ENCODE data around the gene ADAMTS17.

Gene ADAMTS17

DNA sequence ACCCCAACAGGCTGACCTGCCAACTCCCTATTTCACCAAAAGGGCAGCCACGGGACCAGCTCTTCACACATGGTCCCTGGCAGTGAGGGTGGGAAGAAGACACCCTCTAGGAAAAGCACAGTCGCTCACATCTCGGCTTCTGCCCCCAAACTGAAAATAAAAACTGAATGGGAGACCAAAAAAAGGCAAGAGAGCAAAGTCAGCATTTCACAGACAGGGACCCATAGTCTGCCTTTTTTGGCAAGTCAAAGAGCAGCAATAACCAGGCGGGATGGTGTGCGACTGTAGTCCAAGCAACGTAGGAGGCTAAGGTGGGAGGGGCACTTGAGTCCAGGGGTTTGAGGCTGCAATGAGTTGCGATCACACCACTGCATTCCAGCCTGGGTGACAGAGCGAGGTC is 154.1 kb downstream of the ADAMTS17 start:
- no peak overlapping the region for H2AFZ ChIP-seq (ENCODE audit: low read depth, low read length)
- H3K9me3 ChIP-seq (ENCODE audit: insufficient read depth, low read length, severe bottlenecking), result no peaks in the 10 kb centered on the region
- no peak overlapping the region for H3K9ac ChIP-seq (ENCODE audit: low read depth, low read length)
- TF ChIP-seq, protein P1, sequence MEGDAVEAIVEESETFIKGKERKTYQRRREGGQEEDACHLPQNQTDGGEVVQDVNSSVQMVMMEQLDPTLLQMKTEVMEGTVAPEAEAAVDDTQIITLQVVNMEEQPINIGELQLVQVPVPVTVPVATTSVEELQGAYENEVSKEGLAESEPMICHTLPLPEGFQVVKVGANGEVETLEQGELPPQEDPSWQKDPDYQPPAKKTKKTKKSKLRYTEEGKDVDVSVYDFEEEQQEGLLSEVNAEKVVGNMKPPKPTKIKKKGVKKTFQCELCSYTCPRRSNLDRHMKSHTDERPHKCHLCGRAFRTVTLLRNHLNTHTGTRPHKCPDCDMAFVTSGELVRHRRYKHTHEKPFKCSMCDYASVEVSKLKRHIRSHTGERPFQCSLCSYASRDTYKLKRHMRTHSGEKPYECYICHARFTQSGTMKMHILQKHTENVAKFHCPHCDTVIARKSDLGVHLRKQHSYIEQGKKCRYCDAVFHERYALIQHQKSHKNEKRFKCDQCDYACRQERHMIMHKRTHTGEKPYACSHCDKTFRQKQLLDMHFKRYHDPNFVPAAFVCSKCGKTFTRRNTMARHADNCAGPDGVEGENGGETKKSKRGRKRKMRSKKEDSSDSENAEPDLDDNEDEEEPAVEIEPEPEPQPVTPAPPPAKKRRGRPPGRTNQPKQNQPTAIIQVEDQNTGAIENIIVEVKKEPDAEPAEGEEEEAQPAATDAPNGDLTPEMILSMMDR (IDR thresholded peaks at IDR 0.05; ENCODE audit: borderline replicate concordance, extremely low read depth, low read length, poor library complexity, severe bottlenecking), result no peak
- TF ChIP-seq EZH2 (IDR thresholded peaks at IDR 0.05; ENCODE audit: borderline replicate concordance, low read depth, low read length, severe bottlenecking), result no peak
- H4K20me1 ChIP-seq (ENCODE audit: insufficient read depth, low read length), result peaks cover 3% of the 10 kb centered on the region; the same call in 1 of the 2 replicates
- no peak overlapping the region for H3K4me2 ChIP-seq (ENCODE audit: insufficient read depth, low read length)
- H3K36me3 ChIP-seq (ENCODE audit: insufficient read depth, low read length), result peaks cover 89% of the 10 kb centered on the region
- no peak for DNase-seq
- no peak overlapping the region for H3K4me3 ChIP-seq (ENCODE audit: low read depth in 1 of 2, low read length in 2 of 2)
- H3K27ac ChIP-seq (ENCODE audit: low read length), result no peak overlapping the region
- no peaks in the 10 kb centered on the region for H3K27me3 ChIP-seq (ENCODE audit: insufficient read depth, low read length, poor library complexity)
- no peaks in the 10 kb centered on the region for H3K4me1 ChIP-seq (ENCODE audit: insufficient read depth, low read length)
- H3K79me2 ChIP-seq (ENCODE audit: insufficient read depth, low read length), result peaks cover 2% of the 10 kb centered on the region; the same call in 1 of the 2 replicates
- no peak for ATAC-seq (ENCODE audit: insufficient read depth, low read depth)

DNA sequence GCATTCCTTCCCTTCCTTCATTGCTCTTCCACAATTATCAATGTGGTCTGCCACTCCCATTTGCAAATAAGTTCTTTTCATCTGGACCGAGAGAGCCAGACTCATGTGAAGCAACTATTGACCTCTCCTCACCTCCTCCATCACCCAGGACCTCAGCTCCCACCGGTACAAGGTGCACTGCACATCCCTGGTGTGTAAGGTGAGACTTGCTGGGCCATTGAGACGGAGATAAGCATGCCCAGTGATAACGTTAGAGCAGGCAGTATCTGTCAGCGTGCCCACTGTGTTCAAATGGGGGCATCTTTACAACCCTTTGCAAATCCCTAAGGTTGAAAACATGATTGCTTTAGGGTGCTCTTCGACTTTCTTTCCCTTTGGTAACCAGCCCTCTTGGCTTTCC is 154.8 kb downstream of the ADAMTS17 start:
- no peak overlapping the region for H3K9ac ChIP-seq (ENCODE audit: low read depth, low read length)
- ATAC-seq (ENCODE audit: insufficient read depth, low read depth) (no peak), DNase-seq (no peak)
- peaks cover 88% of the 10 kb centered on the region for H3K36me3 ChIP-seq (ENCODE audit: insufficient read depth, low read length)
- H4K20me1 ChIP-seq (ENCODE audit: insufficient read depth, low read length), result peaks cover 3% of the 10 kb centered on the region; the same call in 1 of the 2 replicates
- H2AFZ ChIP-seq (ENCODE audit: low read depth, low read length), result no peak overlapping the region
- TF ChIP-seq, protein P1 (IDR thresholded peaks at IDR 0.05; ENCODE audit: borderline replicate concordance, extremely low read depth, low read length, poor library complexity, severe bottlenecking), result no peak
- no peak for TF ChIP-seq EZH2 (IDR thresholded peaks at IDR 0.05; ENCODE audit: borderline replicate concordance, low read depth, low read length, severe bottlenecking)
- peaks cover 2% of the 10 kb centered on the region; the same call in 1 of the 2 replicates for H3K79me2 ChIP-seq (ENCODE audit: insufficient read depth, low read length)
- peaks cover 5% of the 10 kb centered on the region for H3K9me3 ChIP-seq (ENCODE audit: insufficient read depth, low read length, severe bottlenecking)
- H3K4me2 ChIP-seq (ENCODE audit: insufficient read depth, low read length), result no peak overlapping the region
- no peaks in the 10 kb centered on the region for H3K27me3 ChIP-seq (ENCODE audit: insufficient read depth, low read length, poor library complexity)
- H3K27ac ChIP-seq (ENCODE audit: low read length), result no peak overlapping the region
- H3K4me1 ChIP-seq (ENCODE audit: insufficient read depth, low read length), result no peaks in the 10 kb centered on the region
- no peak overlapping the region for H3K4me3 ChIP-seq (ENCODE audit: low read depth in 1 of 2, low read length in 2 of 2)

DNA sequence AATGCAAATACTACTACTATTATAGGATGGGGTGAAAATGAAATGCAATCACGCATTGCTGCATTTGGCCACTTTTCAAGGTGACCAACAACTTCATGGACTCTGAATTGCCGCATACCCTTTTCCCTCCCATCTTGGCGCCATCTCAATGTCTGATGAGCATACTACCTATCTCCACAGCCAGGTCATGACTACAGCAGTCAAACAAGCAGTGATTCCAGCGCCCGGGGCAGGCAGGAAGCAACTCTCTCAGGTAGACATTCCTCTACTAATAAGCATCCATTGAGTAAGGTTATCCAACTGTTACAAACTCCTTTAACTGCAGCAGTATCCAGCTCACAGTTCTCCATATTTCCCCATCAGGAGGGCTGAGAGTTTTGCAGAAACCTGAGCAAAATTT is 155.4 kb downstream of the ADAMTS17 start:
- Histone ChIP-seq H3K9me3 (ENCODE audit: insufficient read depth, low read length, severe bottlenecking) (peaks cover 6% of the 10 kb centered on the region), H3K4me1 (ENCODE audit: insufficient read depth, low read length) (no peaks in the 10 kb centered on the region), H4K20me1 (ENCODE audit: insufficient read depth, low read length) (peaks cover 3% of the 10 kb centered on the region; the same call in 1 of the 2 replicates), H3K4me2 (ENCODE audit: insufficient read depth, low read length) (no peak overlapping the region), H3K79me2 (ENCODE audit: insufficient read depth, low read length) (peaks cover 2% of the 10 kb centered on the region; the same call in 1 of the 2 replicates), H2AFZ (ENCODE audit: low read depth, low read length) (no peak overlapping the region), H3K27me3 (ENCODE audit: insufficient read depth, low read length, poor library complexity) (no peaks in the 10 kb centered on the region), H3K36me3 (ENCODE audit: insufficient read depth, low read length) (peaks cover 88% of the 10 kb centered on the region), H3K9ac (ENCODE audit: low read depth, low read length) (no peak overlapping the region), H3K27ac (ENCODE audit: low read length) (no peak overlapping the region), H3K4me3 (ENCODE audit: low read depth in 1 of 2, low read length in 2 of 2) (no peak overlapping the region)
- DNase-seq, result no peak
- TF ChIP-seq, protein P1 (IDR thresholded peaks at IDR 0.05; ENCODE audit: borderline replicate concordance, extremely low read depth, low read length, poor library complexity, severe bottlenecking), result no peak
- TF ChIP-seq EZH2 (IDR thresholded peaks at IDR 0.05; ENCODE audit: borderline replicate concordance, low read depth, low read length, severe bottlenecking), result no peak
- ATAC-seq (ENCODE audit: insufficient read depth, low read depth), result no peak
